HG02870 (cell line): Measurements from ENCODE around the gene UNC79.

Source experiments
- ATAC-seq: cut with Tn5 transposase; IDR thresholded peaks from one replicate; pipeline ENCODE4 v1.9.1; 2021; ENCODE audit warnings: mild to moderate bottlenecking, moderate library complexity; ENCODE audit not compliant: unreplicated experiment

The UNC79 gene

DNA sequence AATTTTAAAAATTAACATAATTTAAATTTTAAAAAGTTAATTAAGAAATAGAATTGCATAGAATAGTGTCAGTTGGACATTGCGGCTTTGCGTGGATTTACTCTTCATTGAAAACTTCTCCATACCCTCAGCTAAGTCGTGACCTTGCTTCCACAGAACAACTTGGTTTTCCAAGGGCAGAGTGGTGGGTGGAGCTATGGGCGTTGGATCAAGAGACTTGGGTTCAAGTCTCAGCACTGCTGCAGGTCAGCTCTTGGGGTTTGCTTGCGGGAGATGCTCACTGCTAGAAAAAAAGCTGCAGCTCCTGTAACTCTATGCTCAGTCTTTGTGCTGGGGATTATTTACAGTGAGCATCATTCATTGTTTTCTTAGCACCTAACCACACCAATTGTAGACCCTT lies 223.9 kb downstream of the UNC79 start:
- no peak for ATAC-seq

DNA sequence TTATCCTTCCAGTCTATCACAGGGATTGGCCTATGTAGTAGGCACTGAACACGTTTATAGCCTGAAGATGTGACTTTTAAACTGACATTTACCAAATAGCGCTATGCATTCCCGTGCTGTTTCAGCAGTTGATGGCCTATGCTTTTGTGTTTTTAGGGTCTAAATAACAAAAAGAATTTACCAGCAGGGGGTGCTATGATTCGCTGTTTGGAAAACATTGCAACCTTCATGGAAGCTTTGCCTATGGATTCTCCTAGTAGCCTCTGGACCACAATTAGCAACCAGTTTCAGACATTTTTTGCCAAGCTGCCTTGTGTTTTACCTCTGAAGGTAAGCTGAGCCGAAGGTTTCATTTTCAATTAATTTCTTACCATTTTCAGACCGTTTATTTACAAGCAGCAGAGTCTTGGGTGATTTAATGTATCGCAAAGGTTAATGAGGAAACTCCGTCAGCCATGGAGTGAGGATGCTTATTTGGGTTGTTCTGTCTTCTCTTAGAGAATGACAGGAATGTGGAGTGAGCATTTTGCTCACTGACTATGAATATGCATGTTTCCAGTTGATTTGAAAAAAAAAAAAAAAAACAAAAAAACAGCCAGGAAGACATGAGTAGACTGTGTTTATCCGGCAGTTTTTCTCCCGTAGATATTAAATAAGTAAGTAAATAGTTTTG lies 224.5 kb downstream of the UNC79 start:
- no peak for ATAC-seq

DNA sequence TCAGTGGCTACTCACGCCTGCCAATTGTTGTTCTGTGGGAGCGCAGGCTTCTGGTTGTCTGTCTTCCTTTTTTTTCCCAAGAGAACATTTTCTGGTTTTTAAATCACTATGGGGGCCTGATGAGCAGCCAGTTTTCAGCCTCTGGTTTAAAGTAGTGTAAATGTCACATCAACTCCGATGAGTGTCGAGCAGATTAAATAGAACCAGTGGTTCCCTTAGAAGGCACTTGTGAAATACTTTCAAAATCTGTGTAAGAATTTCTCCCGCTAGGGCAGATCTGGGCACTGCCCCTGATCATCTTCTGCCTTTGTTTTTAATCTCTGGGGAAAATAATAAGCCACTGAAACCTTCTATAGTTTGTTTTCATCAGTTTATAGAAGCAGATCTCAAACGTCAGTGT lies 227.1 kb downstream of the UNC79 start:
- no peak for ATAC-seq

DNA sequence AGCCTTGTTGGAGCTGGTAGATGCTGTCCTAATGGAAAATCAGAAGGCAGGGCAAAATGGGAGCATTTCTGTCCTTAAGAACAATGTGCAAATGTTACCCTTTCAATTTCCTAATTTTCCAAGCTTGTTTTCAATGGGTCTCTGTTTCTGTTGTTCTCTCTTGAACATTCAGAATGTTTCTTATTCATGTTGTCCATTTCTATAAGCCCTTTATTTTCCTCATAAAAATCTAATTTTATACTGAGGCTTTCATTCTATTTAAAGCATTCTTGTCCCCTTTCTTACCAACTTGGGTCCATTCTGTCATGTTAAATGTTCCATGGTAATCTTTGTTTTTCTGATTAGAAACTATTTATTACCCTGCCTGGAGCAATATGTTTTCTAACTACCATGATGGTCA lies 232.6 kb downstream of the UNC79 start:
- ATAC-seq: no peak

DNA sequence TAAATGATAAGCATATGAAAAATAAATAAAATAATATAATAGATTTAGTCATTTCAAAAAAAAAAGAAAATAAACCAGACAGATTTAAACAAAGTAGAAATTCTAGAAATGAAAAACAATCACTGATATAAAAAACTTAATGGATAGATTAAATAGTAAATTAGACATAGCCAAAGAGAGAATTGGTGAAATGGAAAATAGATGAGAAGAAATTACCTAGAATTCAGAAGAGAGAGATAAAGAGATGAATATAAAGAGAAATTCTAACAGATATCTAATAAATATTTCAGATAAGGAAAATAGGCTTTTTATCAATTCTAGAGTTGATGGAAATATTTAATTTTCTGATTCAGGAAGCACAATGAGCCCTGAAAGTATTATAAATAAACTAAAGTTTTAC lies 234.4 kb downstream of the UNC79 start:
- no peak for ATAC-seq

DNA sequence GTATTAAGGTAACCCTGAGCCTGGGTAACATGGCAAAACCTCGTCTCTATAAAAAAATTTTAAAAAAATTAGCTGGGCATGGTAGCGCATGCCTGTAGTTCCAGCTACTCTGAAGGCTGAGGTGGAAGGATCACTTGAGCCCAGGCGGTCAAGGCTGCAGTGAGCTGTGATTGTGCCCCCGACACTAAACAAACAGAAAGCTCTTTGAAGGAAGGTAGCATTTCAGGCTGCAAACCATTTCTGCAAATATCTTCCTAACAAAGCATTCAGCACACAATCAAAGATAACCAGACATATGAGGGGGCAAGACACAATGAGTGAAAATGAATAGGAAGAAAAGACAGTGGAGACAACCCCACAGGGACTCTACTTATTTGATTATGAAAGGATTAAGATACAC lies 238.9 kb downstream of the UNC79 start:
- ATAC-seq: no peak

DNA sequence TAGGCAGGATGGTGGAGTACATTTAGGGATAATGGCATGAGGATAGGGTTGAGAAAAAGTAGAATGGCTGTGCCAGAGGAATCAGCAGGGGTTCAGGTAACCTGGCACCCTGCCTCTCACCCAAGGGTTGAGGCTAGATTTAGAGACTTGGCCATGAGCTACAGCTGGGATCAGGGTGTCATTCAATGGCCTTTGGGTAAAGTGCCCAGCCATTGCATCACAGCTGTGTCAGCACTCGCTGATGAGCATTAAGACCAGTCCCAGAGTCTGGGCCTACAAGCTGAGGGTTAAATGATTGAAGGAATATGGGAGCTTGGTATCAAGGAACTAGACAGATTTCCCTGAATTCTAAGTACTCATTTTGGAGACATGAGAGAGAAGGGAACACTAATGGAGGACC lies 243.6 kb downstream of the UNC79 start:
- no peak for ATAC-seq

DNA sequence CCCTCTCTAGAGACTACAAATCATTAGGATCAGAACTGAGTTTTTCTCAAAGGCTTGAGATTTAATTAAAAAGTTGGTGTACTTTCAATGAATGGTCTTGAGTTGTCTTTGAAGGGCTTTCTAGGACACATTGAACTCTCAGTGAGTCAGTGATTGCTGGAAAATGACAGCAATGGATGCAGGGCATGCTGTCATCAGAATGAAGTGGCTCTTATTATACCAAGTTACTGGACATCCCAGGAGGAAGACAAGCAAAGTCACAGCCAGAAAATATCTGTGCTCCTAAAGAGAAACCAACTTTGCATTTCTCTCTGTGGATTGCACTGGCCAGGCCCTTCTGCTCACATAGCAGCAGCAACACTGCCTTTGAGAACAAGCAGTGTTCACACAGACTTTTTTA lies 244.9 kb downstream of the UNC79 start:
- no peak for ATAC-seq

DNA sequence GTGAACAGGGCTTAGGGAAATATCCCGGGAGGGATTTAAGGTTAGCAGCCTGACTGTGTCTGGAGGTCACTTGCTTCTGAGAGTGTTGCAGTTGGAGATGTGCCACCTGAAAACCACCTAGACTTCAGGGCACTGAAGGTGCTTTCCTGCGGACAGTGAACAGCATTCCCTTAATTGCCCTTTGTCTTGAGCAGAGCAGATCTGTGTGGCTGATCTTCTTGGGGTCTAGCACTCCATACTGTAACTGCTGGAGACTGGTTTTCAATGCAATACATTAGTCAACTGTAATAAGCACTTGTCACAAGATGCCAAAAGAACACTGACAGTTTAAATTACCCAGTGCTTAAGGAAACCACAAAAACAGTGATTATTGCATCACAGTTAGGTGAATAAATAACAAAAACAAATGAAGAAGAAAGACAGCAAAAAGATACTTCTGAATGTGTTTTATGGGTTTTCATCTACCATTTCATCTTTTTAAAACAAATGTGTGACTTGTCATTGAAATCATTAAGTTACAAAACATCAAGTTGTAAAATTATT lies 245.7 kb downstream of the UNC79 start:
- no peak for ATAC-seq

DNA sequence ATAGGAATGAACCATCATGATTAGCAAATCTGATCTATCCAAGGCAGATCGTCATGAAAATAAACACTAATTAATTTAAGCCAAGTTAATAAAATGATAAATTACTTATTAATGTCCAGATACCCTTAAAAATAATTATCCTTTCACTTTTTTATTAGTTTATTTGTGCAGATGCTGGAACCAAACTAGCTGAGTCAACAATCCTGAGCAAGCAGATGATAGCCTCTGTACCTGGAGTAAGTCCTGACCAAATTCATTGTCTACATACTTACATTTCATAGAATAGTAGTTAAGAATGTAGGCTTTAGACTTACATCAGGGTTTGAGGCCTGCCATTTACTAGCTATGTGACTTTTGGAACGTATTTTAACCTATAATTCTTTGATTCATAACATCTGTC lies 251.7 kb downstream of the UNC79 start:
- ATAC-seq: no peak

DNA sequence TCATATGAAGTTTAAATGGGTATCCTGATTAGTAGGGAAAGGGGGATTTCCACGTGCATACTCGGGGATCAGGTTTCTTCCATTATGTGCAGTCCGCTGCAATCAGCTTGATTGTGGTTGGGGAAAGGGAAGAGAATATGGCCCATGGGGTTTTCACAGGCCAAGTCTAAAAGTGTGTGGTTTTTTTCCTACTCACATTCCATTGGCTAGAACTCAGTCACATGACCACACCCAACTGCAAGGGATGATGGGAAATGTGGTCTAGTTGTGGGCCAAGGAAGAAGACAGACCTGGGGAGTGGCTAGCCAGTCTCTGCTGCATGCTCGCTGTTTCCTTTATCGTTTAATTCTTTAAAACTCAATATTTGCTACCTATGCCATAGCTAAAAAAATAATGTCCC lies 252.5 kb downstream of the UNC79 start:
- ATAC-seq: no peak

DNA sequence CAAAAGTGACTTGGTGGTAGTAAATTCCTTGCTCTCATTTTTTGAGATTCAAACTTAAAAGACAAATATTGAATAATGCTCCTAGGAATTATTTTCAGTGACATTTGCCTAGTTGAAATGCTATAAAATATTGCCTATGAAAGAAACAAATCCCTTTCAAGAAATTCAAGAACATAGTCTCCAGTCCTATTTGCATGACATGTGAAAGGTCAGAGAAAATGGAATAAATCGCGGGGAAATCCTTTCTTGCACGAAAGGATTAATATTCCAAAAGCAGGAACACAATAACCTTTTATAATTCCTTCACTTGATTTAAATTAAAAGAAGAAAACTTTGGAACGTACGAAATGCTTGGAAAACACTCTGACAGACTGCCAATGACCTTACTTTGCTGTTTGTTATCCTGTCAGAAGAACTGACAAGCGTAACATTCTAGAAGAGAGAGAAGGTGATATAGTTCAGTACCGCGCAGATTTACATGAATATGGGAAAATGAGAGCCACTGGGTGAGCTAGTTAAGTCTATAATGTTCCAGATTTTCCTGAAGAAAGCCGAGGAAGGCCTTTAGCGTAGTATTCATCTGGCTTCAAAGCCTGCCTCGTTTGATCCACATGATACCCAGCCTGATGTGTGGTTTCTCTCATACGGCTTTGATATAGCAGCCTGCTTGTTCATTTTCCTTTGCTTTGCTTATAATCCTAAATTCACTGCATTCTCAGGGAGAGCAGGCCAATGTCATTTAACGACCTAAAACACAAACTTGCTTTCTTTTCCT lies 254.6 kb downstream of the UNC79 start:
- no peak for ATAC-seq

DNA sequence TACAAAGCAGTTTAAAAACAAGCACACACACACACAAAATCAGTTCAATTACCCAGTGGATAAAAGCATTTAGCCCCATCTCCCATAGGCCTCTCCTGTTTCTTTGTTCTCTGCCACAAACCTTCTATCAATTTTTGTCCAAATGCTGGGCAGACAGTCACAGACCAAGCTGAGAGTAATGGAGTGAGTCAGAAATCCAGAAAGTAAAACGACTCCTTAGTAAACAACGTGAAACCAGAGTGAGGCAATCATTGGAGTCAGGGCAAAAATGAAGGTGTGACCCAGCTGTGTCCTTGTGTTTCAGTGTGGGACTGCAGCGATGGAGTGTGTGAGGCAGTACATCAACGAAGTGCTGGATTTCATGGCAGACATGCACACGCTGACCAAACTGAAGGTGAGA lies 255.5 kb downstream of the UNC79 start:
- ATAC-seq: no peak

DNA sequence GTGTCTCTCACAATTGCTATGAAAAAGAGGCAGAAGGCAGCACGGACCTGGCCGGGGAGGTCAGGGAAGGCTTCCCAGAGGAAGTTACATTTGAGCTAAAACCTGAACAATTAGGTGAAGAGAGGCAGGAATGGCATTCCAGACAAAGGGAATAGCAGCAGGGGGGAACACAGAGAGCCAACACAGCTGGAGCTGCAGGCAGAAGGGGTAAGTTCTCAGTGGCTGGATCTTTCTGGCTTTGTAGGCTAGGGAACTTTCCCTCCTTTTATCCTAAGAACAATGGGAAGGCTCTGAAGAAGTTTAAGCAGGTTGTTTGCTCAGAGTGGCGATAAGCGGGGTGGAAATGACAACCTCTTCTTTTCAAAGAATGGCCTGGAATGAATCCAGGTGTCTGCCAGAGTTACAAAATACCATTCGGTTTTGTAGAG lies 257.5 kb downstream of the UNC79 start:
- no peak for ATAC-seq

DNA sequence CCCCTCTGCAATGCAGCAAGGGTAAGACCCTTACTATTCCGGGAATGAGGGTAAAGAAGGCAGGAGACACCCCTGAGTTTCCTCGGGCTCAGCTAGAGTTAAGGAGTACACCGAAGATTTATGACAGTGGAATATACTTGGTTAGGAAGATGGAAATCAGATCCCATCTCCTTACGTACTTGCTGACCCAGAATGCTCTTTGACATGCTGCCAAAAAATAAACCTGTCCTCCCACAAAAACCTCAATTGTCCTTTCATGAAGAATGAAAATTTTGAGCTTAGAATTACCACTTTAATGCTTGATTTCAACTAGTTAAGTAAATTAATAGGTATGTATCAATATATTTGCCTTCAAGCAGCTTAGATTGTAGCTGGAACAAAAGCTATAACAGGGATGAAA lies 258.1 kb downstream of the UNC79 start:
- ATAC-seq: no peak

DNA sequence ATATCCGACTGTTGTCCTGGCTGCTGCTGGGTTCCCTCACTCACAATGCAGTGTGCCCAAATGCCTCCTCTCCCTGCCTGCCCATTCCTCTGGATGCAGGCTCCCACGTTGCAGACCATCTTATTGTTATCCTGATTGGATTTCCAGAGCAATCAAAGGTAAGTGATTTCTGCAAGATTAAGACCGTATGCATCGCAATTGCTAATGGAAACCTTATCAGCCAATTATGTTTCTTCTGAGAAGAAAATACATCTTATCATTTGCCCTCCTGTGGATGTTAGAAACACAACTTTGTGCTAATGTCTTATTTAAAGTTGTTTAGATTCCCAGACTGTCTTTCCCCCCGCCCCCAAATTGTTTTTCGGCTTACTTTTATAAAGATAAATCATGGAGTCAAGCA lies 259.4 kb downstream of the UNC79 start:
- ATAC-seq: no peak

DNA sequence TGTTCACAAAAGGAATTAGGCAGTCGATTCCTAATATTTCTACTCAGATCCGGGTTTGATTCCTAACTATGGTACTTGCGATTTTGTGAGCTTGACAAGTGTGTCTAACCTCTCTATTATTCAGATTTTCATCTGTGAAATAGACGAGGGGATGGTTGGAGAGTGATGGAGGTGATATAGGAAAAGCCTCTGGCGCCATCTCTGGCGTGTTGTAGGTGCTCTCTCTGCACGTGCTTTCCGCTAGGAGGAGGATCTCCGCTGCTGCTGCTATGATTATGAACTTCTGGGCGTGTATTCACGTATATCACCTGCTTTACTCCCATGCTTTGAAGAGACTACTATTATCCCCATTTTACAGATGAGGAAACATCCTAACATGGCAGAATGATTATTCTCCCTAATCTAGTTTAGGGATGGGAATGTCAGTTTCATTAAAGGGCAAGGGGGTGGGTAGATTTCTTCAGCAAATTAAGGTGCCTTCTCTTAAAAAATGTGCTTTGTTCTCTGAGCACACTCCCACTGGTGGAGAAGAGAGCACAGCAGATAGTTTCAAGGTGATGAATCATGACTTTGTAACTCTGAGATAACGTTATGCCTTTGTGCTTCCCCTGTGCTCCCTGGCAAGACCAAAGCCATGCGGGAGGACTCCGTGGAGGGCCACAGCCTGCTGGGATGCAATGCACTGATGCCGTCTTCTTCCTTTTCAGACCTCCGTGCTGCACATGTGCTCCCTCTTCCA lies 260.5 kb downstream of the UNC79 start:
- no peak for ATAC-seq

DNA sequence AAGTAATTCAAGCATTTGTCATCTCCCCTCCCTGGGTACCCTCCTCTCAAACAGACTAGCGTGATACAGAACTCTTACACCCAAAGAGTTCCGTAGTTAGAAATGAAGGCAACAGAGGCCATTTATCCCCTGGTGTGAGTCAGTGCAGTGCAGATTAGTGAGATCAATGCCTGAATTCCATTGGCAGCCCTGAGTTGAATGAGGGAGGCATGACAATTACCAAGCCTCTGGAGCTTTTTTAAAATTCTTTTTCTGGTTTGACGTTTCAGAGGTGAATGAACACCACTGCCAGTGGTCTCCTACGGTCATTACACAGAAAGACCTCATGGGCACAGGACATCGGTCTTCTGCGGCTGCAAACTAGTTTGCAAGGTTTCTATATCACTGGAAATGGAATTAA lies 263.2 kb downstream of the UNC79 start:
- no peak for ATAC-seq

DNA sequence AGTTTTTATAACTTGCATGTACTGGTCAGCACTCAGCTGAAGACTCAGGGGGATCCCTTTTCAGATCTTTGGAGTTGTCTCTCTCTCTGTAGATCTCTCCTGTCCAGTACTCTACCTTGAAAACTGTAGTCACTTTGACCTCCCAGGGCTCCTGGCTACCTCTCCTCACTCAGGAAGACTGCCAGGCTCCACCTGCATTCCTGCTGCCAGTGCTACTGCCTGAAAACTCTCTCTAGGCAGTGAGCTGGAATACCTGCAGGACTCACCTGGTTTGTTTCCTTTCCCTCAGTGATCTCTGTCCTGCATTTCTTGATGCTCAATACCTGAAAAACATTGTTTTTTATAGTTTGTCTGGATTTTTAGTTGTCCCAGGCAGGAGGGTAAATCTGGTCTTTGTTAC lies 270.2 kb downstream of the UNC79 start:
- no peak for ATAC-seq

DNA sequence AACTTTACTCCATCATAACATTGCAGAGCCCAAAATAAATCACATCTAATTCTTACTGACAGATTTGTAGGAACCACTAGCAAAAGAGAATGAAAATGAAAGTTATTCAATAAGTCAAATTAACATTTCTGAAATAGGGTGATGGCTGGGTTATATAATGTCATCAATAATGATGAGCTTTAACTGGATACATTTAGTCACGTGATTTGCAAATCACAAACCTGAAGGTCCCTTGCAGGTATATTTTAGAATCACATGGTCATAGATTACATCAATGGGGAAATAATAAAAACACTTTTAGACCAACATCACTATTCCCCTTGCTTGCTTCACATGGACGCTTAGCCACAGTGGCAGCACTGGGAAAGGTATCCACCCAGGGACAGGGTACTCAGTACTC lies 270.8 kb downstream of the UNC79 start:
- ATAC-seq: no peak

DNA sequence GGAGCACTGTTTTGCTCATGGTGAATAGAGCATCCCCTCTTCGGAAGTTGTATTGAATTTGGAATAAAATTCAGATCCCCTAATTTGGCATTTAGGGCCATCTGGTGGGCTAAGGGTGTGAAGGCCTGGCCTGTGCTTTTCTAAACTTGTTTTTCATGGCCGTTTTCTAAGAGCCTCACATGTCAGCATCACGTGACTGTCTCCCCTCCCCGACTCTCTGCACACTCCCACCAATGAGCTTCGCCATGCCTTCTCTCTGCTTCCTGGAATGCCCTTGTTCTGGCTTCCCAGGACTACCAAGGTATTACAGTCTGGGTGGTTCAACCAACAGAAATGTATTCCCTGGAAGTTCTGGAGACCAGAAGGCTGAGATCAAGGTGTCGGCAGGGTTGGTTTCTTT lies 272.2 kb downstream of the UNC79 start:
- ATAC-seq: no peak

DNA sequence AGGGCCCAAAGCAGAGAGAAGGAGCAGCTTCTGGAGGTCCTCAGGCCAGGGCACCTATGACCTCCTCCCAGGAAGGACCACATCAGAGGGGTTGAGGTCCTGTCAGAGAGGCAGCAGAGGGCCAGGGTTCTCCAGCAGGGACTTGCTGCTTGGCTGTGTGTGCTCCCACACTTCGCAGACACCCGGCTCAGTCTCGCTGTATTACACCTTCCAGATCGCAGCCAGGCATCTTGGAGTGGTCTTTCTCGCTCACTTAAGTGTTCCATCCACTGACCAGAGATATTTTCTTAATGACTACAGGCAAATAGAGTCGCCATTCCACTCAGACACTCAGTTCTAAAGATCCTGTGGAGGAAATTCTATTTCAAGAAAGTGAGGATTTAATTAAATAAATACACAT lies 273.2 kb downstream of the UNC79 start:
- ATAC-seq: no peak
